HT-29 (cell line): ENCODE data around the gene BASP1. TPM values are rescaled to one million over a fixed set of nuclear protein-coding genes. Genes with fewer than 3 reads are reported as not detected.
"Not testable (repeated sequence)": the region's sequence is repeated elsewhere in the genome, so short reads cannot be mapped to it uniquely, and the experiment has no call there.

ENCODE experiments used
- DNase-seq: peaks from one replicate; pipeline ENCODE4 v3.0.0-alpha.2; 2015; ENCODE audit warnings: low spot score
- total RNA-seq: library from RNA; depleted of rRNA; stranded (reverse); fragments of >200 nt; shearing (Covaris generic); gene quantifications from 2 replicates; pipeline ENCODE4 v1.2.3, GENCODE V29; 2014

Gene BASP1
- total RNA-seq, 1 experiment from 2014 or later, result not detected

- peak; percentile 37 for DNase-seq
Measured at GRCh38 chr5:17190799-17191391, 26.5 kb upstream of the BASP1 start.

GRCh38 chr5:17191574-17191973, 25.9 kb upstream of the BASP1 start:
- not testable (repeated sequence) for DNase-seq

- no peak for DNase-seq
Measured at GRCh38 chr5:17192191-17192590, 25.2 kb upstream of the BASP1 start.

GRCh38 chr5:17196024-17196423, 21.4 kb upstream of the BASP1 start:
- DNase-seq, result no peak

- no peak for DNase-seq
Measured at GRCh38 chr5:17196697-17197096, 20.7 kb upstream of the BASP1 start.

GRCh38 chr5:17203329-17204132, 13.9 kb upstream of the BASP1 start:
- DNase-seq, result peak; percentile 90

GRCh38 chr5:17204133-17204489, 13.3 kb upstream of the BASP1 start:
- no peak for DNase-seq

- peak; percentile 15 for DNase-seq
Measured at GRCh38 chr5:17206021-17206420, 11.4 kb upstream of the BASP1 start.

GRCh38 chr5:17212191-17212590, 5.2 kb upstream of the BASP1 start:
- DNase-seq, result no peak

GRCh38 chr5:17212996-17213395, 4.4 kb upstream of the BASP1 start:
- no peak for DNase-seq

GRCh38 chr5:17213938-17214337, 3.5 kb upstream of the BASP1 start:
- no peak for DNase-seq

GRCh38 chr5:17214893-17215292, 2.5 kb upstream of the BASP1 start:
- DNase-seq, result no peak

GRCh38 chr5:17215361-17215760, 2.1 kb upstream of the BASP1 start:
- no peak for DNase-seq

GRCh38 chr5:17216176-17216973, 1.1 kb upstream of the BASP1 start:
- peak; percentile 77 for DNase-seq

GRCh38 chr5:17216974-17217492, 398 bp upstream of the BASP1 start:
- DNase-seq, result no peak

GRCh38 chr5:17218353-17219005, 1.0 kb downstream of the BASP1 start:
- DNase-seq, result no peak

- DNase-seq, result no peak
Measured at GRCh38 chr5:17219006-17219422, 1.6 kb downstream of the BASP1 start.

- DNase-seq, result no peak
Measured at GRCh38 chr5:17219469-17219868, 2.0 kb downstream of the BASP1 start.

- no peak for DNase-seq
Measured at GRCh38 chr5:17219992-17220391, 2.6 kb downstream of the BASP1 start.

GRCh38 chr5:17220469-17220868, 3.0 kb downstream of the BASP1 start:
- DNase-seq, result no peak

- no peak for DNase-seq
Measured at GRCh38 chr5:17221843-17222636, 4.6 kb downstream of the BASP1 start.
